Heart right ventricle (tissue), 16 donors: ENCODE results near the gene ZNF385B. TPM values are rescaled to one million over a fixed set of nuclear protein-coding genes. Genes with fewer than 3 reads are reported as not detected.

Source experiments
- ATAC-seq, 8 donors: fragments of 200-7000 bp; cut with Tn5 transposase; one replicate each; pipeline ENCODE4 v1.9.1; 2020; ENCODE audit warnings: mild to moderate bottlenecking in 8 of 8, moderate library complexity in 8 of 8, moderate number of reproducible peaks in 1 of 8
- DNase-seq, 2 donors: peaks; one replicate each; pipeline ENCODE4 v3.0.0-alpha.2; 2020
- H3K27ac ChIP-seq, 10 donors: fragments of 200-600 bp; sonication (generic) in 2 of 10; one replicate each; pipeline versions ENCODE4 v1.5.0 to v1.8.0; 2020 to 2022; ENCODE audit warnings: mild to moderate bottlenecking in 3 of 10
- H3K27me3 ChIP-seq, 7 donors: fragments of 200-600 bp; one replicate each; pipeline ENCODE4 v1.8.0; 2021 to 2022; ENCODE audit warnings: mild to moderate bottlenecking in 2 of 7
- H3K36me3 ChIP-seq, 9 donors: fragments of 200-600 bp; sonication (generic) in 1 of 9; one replicate each; pipeline versions ENCODE4 v1.5.0 to v1.8.0; 2020 to 2022; ENCODE audit warnings: mild to moderate bottlenecking in 2 of 9
- H3K4me1 ChIP-seq, 9 donors: fragments of 200-600 bp; sonication (generic) in 1 of 9; one replicate each; pipeline versions ENCODE4 v1.5.0 to v1.8.0; 2020 to 2022; ENCODE audit warnings: mild to moderate bottlenecking in 4 of 9
- H3K4me3 ChIP-seq, 10 donors: fragments of 200-600 bp; sonication (generic) in 2 of 10; one replicate each; pipeline versions ENCODE4 v1.5.0 to v1.8.0; 2020 to 2022; ENCODE audit warnings: mild to moderate bottlenecking in 7 of 10, moderate library complexity in 2 of 10
- H3K9me3 ChIP-seq, 11 donors: fragments of 200-600 bp in 10 of 11; sonication (generic) in 2 of 11; one replicate each; pipeline versions ENCODE4 v1.5.0 to v1.8.0; 2013 to 2022; ENCODE audit warnings: mild to moderate bottlenecking in 2 of 11, control low read depth in 1 of 11, moderate library complexity in 1 of 11
- CTCF ChIP-seq, 9 donors: fragments of 200-600 bp; sonication (generic) in 2 of 9; IDR thresholded peaks; one replicate each; pipeline versions ENCODE4 v1.5.0 to v1.8.0; 2021 to 2022; ENCODE audit warnings: antibody characterized with exemption in 9 of 9, mild to moderate bottlenecking in 5 of 9, moderate library complexity in 1 of 9
- WGBS, 2 donors: extraction: QIAGEN DNeasy Blood & Tissue Kit; methylation state at CpG; one replicate each; pipeline ENCODE4 v1.1.7; 2013; ENCODE audit warnings: inconsistent platforms in 1 of 2; 5-methylcytosine and 5-hydroxymethylcytosine counted together
- intact Hi-C, 10 donors: fragments of 100-400 bp; cut with DNase I; formaldehyde crosslinking; loops; one replicate each; pipeline versions ENCODE4 v1.11.1 to v1.14.2; 2022
- polyA plus RNA-seq, 2 donors: library from polyadenylated mRNA; stranded (reverse); fragments of 200-250 nt; gene quantifications; one replicate each; pipeline ENCODE4 v1.2.3, GENCODE V29; 2013
- total RNA-seq, 10 donors: library from RNA; stranded (reverse); fragmentation: NEBNext Ultra II Directional in 3 of 10; extraction: Animal tissue kit (Norgen Biotek cat#: 25700) in 3 of 10; gene quantifications; one replicate each; pipeline versions ENCODE4 v1.2.1 to v1.2.4, GENCODE V29; 2021 to 2023
- donor health status: Arrhythmogenic right ventricular cardiomyopathy.
- donor health status: ischemic (EF 13 %, LVEDD 7.1; RV severe dilation, severe dysfunction).
- donor health status: healthy with polysubstance abuse.
- donor health status: DM: no; HTN: yes; CAD: no.
- donor health status: DM: no; HTN: no; CAD: no.
- donor health status: ischemic (EF 25% LVEDD 6.9; RV normal size, moderate dysfunction).
- donor health status: ischemic (EF 25% LVEDD 5.7; RV mildly dilated, moderate dysfunction).
- donor health status: healthy.
- donor health status: DM: yes; HTN: yes; CAD: no.
- donor health status: Ischemic cardiomyopathy.
- donor health status: ischemic (EF 35%, LVEDD 5.7; RV mildly dilated, moderate dysfunction).
- donor health status: nonischemic (EF 11% LVEDD 7.7; RV severe dilation, severe dysfunction).
- donor health status: DM: yes; HTN: yes; CAD: no.
- donor health status: PGD.
- donor health status: ischemic (EF 29% LVEDD 5.4; RV normal size, mild dysfunction).
- donor health status: nonischemic (EF 23%, LVEDD 6.1; RV moderate dilation, normal function).

Gene ZNF385B
- total and polyA plus RNA-seq, 12 donors: 0.19 to 19.7 (median 1.7) TPM

- whole genome bisulfite sequencing, 2 donors: 89 to 90% methylated on average over 4 of the region's 4 CpGs
- no peaks in the 10 kb centered on the region for H3K27me3 ChIP-seq
- no peak overlapping the region for H3K4me3 ChIP-seq
- TF ChIP-seq CTCF (IDR thresholded peaks at IDR 0.05): no peak
- peaks cover 0 to 6% (median 0%) of the 10 kb centered on the region in 11 donors for H3K9me3 ChIP-seq
- intact Hi-C loops: no loop called here
- DNase-seq (no peak), ATAC-seq (no peak)
- peaks cover 0 to 3% (median 0%) of the 10 kb centered on the region in 9 donors for H3K4me1 ChIP-seq
- H3K36me3 ChIP-seq: no peaks in the 10 kb centered on the region
- no peak overlapping the region for H3K27ac ChIP-seq
Measured at GRCh38 chr2:179559108-179559806, 302.2 kb downstream of the ZNF385B start.

GRCh38 chr2:179558010-179558934 is 303.1 kb downstream of the ZNF385B start:
- H3K4me1 ChIP-seq: peaks cover 0 to 3% (median 0%) of the 10 kb centered on the region in 9 donors
- no peak for TF ChIP-seq CTCF (IDR thresholded peaks at IDR 0.05)
- H3K4me3 ChIP-seq: no peak overlapping the region
- intact Hi-C loops: no loop called here
- no peak for DNase-seq
- 85 to 88% methylated on average over 2 of the region's 2 CpGs for WGBS, 2 donors
- no peaks in the 10 kb centered on the region for H3K36me3 ChIP-seq
- H3K27me3 ChIP-seq: no peaks in the 10 kb centered on the region
- H3K27ac ChIP-seq: no peak overlapping the region
- H3K9me3 ChIP-seq: peaks cover 0 to 6% (median 0%) of the 10 kb centered on the region in 11 donors
- peak in 1 of 8 donors; percentile 56 for ATAC-seq

GRCh38 chr2:179556425-179556824 is 305.0 kb downstream of the ZNF385B start:
- DNase-seq (no peak), ATAC-seq (no peak)
- Histone ChIP-seq H3K36me3 (no peaks in the 10 kb centered on the region), H3K9me3 (peaks cover 0 to 6% (median 0%) of the 10 kb centered on the region in 11 donors), H3K27ac (peak overlapping the region in 1 of 10 donors; percentile 17), H3K4me1 (peaks cover 0 to 3% (median 0%) of the 10 kb centered on the region in 9 donors), H3K27me3 (no peaks in the 10 kb centered on the region), H3K4me3 (no peak overlapping the region)
- 72% methylated on average over 6 of the region's 6 CpGs for WGBS, 2 donors
- intact Hi-C loops: no loop called here
- TF ChIP-seq CTCF (IDR thresholded peaks at IDR 0.05): no peak

- no peak for ATAC-seq
- 48% methylated on average over 6 of the region's 6 CpGs for WGBS, 2 donors
- no peak for DNase-seq
Measured at GRCh38 chr2:179555691-179556283, 305.6 kb downstream of the ZNF385B start.

More at GRCh38 chr2:179555691-179556283, 305.6 kb downstream of the ZNF385B start:
- peaks cover 0 to 3% (median 0%) of the 10 kb centered on the region in 9 donors for H3K4me1 ChIP-seq
- H3K36me3 ChIP-seq: no peaks in the 10 kb centered on the region
- H3K27ac ChIP-seq: peak overlapping the region in 1 of 10 donors; percentile 17
- peaks cover 0 to 6% (median 0%) of the 10 kb centered on the region in 11 donors for H3K9me3 ChIP-seq
- no peak for TF ChIP-seq CTCF (IDR thresholded peaks at IDR 0.05)
- peak overlapping the region in 1 of 10 donors; percentile 15 for H3K4me3 ChIP-seq
- intact Hi-C loops: no loop called here
- H3K27me3 ChIP-seq: no peaks in the 10 kb centered on the region
